ENCODE data around the gene PABPN1L.

- TF ChIP-seq, protein P1, sequence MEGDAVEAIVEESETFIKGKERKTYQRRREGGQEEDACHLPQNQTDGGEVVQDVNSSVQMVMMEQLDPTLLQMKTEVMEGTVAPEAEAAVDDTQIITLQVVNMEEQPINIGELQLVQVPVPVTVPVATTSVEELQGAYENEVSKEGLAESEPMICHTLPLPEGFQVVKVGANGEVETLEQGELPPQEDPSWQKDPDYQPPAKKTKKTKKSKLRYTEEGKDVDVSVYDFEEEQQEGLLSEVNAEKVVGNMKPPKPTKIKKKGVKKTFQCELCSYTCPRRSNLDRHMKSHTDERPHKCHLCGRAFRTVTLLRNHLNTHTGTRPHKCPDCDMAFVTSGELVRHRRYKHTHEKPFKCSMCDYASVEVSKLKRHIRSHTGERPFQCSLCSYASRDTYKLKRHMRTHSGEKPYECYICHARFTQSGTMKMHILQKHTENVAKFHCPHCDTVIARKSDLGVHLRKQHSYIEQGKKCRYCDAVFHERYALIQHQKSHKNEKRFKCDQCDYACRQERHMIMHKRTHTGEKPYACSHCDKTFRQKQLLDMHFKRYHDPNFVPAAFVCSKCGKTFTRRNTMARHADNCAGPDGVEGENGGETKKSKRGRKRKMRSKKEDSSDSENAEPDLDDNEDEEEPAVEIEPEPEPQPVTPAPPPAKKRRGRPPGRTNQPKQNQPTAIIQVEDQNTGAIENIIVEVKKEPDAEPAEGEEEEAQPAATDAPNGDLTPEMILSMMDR (IDR thresholded peaks at IDR 0.05): no peak
- no peak for TF ChIP-seq POLR2A (IDR thresholded peaks at IDR 0.05)
These were observed 33.6 kb upstream of the PABPN1L start for GRCh38 chr16:88899901-88900661.

All from ovary (tissue), 3 donors.